Measurements from ENCODE around the gene CD300LF. TPM values are rescaled to one million over a fixed set of nuclear protein-coding genes. Genes with fewer than 3 reads are reported as not detected.

CD300LF gene
- total and polyA plus RNA-seq, 9 of the 15 experiments (the other 6 are each of a cell fraction or from before 2014, with no cell fraction given), result not detected

DNA sequence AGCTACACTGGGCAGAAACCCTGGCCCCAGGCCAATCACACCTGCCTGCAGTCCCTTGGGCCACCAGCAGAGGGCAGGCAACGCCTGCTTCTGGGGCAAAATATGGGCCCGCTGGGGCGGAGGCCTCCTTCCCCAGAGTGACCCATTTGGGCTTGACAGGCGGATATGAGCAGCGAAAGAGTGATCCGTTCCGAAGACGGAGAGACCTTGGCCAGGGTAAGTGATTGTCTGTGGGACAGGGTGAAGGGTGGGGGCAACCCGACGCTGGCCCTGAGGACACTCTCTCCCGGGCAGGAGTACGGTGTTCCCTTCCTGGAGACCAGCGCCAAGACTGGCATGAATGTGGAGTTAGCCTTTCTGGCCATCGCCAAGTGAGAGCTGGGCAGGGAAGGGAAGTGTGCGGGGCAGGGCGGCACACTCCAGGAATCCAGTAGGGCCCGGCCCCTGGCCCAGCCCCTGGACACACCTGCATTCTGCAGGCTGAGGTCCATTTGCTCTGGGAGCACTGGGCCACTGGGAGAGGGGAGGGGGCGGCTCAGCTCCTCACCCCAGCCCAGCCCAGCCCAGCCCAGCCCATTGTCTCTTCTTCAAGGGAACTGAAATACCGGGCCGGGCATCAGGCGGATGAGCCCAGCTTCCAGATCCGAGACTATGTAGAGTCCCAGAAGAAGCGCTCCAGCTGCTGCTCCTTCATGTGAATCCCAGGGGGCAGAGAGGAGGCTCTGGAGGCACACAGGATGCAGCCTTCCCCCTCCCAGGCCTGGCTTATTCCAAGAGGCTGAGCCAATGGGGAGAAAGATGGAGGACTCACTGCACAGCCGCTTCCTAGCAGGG, 32.2 kb upstream of the CD300LF start (continued):
- TF ChIP-seq TEAD1 (CRISPR knock-in tag; IDR thresholded peaks at IDR 0.05) (peak in 1 of 2 experiments; percentile 55; a peak in 1 of 4 replicates), PHTF2 (CRISPR knock-in tag; IDR thresholded peaks at IDR 0.05) (no peak), ZNF668 (CRISPR knock-in tag; IDR thresholded peaks at IDR 0.05) (no peak), SETDB1 (IDR thresholded peaks at IDR 0.05; ENCODE audit: low read length) (no peak), CHD2 (IDR thresholded peaks at IDR 0.05; ENCODE audit: low read depth, low read length) (no peak), BCOR (IDR thresholded peaks at IDR 0.05) (no peak), ZNF263 (CRISPR knock-in tag; IDR thresholded peaks at IDR 0.05; ENCODE audit: borderline replicate concordance) (no peak; the same call in 1 of the 2 replicates), MIER1 (IDR thresholded peaks at IDR 0.05; ENCODE audit: low read depth) (no peak), POLR2AphosphoS5 (IDR thresholded peaks at IDR 0.05; ENCODE audit: control insufficient read depth, insufficient read depth, low read depth, low read length) (no peak), ETS2 (tag; IDR thresholded peaks at IDR 0.05; ENCODE audit: borderline replicate concordance, poor library complexity, severe bottlenecking) (no peak), CXXC5 (CRISPR knock-in tag; IDR thresholded peaks at IDR 0.05) (no peak), NR2C2 (CRISPR knock-in tag; IDR thresholded peaks at IDR 0.05) (no peak), NR2C2 (tag; IDR thresholded peaks at IDR 0.05) (no peak), NRF1 (conservative IDR thresholded peaks at IDR 0.05 in 1 of 2, IDR thresholded peaks at IDR 0.05 in 1 of 2) (no peak), RB1 (IDR thresholded peaks at IDR 0.05; ENCODE audit: low read depth) (peak; percentile 88), ZNF785 (CRISPR knock-in tag; IDR thresholded peaks at IDR 0.05) (no peak), PHF8 (IDR thresholded peaks at IDR 0.05; ENCODE audit: borderline replicate concordance, low read length) (no peak), ZNF121 (CRISPR knock-in tag; conservative IDR thresholded peaks at IDR 0.05) (0 out of 2 replicates have a peak, but pooled peaks have one; percentile 37)
- TF ChIP-seq, protein P1, sequence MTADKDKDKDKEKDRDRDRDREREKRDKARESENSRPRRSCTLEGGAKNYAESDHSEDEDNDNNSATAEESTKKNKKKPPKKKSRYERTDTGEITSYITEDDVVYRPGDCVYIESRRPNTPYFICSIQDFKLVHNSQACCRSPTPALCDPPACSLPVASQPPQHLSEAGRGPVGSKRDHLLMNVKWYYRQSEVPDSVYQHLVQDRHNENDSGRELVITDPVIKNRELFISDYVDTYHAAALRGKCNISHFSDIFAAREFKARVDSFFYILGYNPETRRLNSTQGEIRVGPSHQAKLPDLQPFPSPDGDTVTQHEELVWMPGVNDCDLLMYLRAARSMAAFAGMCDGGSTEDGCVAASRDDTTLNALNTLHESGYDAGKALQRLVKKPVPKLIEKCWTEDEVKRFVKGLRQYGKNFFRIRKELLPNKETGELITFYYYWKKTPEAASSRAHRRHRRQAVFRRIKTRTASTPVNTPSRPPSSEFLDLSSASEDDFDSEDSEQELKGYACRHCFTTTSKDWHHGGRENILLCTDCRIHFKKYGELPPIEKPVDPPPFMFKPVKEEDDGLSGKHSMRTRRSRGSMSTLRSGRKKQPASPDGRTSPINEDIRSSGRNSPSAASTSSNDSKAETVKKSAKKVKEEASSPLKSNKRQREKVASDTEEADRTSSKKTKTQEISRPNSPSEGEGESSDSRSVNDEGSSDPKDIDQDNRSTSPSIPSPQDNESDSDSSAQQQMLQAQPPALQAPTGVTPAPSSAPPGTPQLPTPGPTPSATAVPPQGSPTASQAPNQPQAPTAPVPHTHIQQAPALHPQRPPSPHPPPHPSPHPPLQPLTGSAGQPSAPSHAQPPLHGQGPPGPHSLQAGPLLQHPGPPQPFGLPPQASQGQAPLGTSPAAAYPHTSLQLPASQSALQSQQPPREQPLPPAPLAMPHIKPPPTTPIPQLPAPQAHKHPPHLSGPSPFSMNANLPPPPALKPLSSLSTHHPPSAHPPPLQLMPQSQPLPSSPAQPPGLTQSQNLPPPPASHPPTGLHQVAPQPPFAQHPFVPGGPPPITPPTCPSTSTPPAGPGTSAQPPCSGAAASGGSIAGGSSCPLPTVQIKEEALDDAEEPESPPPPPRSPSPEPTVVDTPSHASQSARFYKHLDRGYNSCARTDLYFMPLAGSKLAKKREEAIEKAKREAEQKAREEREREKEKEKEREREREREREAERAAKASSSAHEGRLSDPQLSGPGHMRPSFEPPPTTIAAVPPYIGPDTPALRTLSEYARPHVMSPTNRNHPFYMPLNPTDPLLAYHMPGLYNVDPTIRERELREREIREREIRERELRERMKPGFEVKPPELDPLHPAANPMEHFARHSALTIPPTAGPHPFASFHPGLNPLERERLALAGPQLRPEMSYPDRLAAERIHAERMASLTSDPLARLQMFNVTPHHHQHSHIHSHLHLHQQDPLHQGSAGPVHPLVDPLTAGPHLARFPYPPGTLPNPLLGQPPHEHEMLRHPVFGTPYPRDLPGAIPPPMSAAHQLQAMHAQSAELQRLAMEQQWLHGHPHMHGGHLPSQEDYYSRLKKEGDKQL (CRISPR knock-in tag; IDR thresholded peaks at IDR 0.05; ENCODE audit: borderline replicate concordance), result no peak
- TF ChIP-seq, protein P2, sequence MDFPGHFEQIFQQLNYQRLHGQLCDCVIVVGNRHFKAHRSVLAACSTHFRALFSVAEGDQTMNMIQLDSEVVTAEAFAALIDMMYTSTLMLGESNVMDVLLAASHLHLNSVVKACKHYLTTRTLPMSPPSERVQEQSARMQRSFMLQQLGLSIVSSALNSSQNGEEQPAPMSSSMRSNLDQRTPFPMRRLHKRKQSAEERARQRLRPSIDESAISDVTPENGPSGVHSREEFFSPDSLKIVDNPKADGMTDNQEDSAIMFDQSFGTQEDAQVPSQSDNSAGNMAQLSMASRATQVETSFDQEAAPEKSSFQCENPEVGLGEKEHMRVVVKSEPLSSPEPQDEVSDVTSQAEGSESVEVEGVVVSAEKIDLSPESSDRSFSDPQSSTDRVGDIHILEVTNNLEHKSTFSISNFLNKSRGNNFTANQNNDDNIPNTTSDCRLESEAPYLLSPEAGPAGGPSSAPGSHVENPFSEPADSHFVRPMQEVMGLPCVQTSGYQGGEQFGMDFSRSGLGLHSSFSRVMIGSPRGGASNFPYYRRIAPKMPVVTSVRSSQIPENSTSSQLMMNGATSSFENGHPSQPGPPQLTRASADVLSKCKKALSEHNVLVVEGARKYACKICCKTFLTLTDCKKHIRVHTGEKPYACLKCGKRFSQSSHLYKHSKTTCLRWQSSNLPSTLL (IDR thresholded peaks at IDR 0.05), result no peak
- TF ChIP-seq, protein P3, sequence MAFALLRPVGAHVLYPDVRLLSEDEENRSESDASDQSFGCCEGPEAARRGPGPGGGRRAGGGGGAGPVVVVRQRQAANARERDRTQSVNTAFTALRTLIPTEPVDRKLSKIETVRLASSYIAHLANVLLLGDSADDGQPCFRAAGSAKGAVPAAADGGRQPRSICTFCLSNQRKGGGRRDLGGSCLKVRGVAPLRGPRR (CRISPR knock-in tag; IDR thresholded peaks at IDR 0.05), result no peak

Data from K562 (cell line).